ENCODE results near the gene RTN4. TPM values are rescaled to one million over a fixed set of nuclear protein-coding genes. Genes with fewer than 3 reads are reported as not detected.

The RTN4 gene
- total RNA-seq, 1 experiment from 2014 or later = 342 TPM

GRCh38 chr2:54925022-54925421, 125.2 kb downstream of the RTN4 start:
- ChIA-PET CTCF (no interaction called here), POLR2A (ENCODE audit: unreplicated experiment) (no interaction called here)
- TF ChIP-seq CTCF (conservative IDR thresholded peaks at IDR 0.05) (no peak), EZH2 (IDR thresholded peaks at IDR 0.05; ENCODE audit: low read depth) (no peak)

GRCh38 chr2:54924121-54924520, 126.1 kb downstream of the RTN4 start:
- intact Hi-C loops (cut with micrococcal nuclease; ENCODE audit: unreplicated experiment) = no loop called here
- peaks cover 11% of the 10 kb centered on the region; the same call in 1 of the 2 replicates for H3K36me3 ChIP-seq (ENCODE audit: low read depth)
- no peak overlapping the region for H3K4me2 ChIP-seq
- ChIA-PET POLR2A (ENCODE audit: unreplicated experiment) (interaction anchor here (0.7 kb wide), 1 partner anchor 55 kb away, joined by 4 read pairs; no protein-coding TSS in a partner anchor), CTCF (no interaction called here)
- H3K4me3 ChIP-seq = no peak overlapping the region
- H3F3A ChIP-seq (ENCODE audit: insufficient read depth, low read depth) = no peaks in the 10 kb centered on the region
- no peaks in the 10 kb centered on the region for H3K79me2 ChIP-seq (ENCODE audit: low read depth)
- TF ChIP-seq EZH2 (IDR thresholded peaks at IDR 0.05; ENCODE audit: low read depth) (no peak), CTCF (conservative IDR thresholded peaks at IDR 0.05) (no peak)
- H2AFZ ChIP-seq = no peak overlapping the region
- no peak for DNase-seq
- no peaks in the 10 kb centered on the region for H3K4me1 ChIP-seq (replicated peaks; ENCODE audit: insufficient read depth)
- no peak overlapping the region for H3K27ac ChIP-seq
- H4K20me1 ChIP-seq (ENCODE audit: insufficient read depth) = no peaks in the 10 kb centered on the region
- H3K27me3 ChIP-seq (ENCODE audit: insufficient read depth, low read depth) = no peaks in the 10 kb centered on the region
- H3K9me3 ChIP-seq (ENCODE audit: insufficient read depth, low read depth) = peaks cover 8% of the 10 kb centered on the region; the same call in 1 of the 2 replicates
- no peaks in the 10 kb centered on the region for H3K9me2 ChIP-seq (ENCODE audit: insufficient read depth)
- no TSS peak for BruUV-seq (replicated peaks)

More at GRCh38 chr2:54925022-54925421, 125.2 kb downstream of the RTN4 start:
- Histone ChIP-seq H3K4me2 (no peak overlapping the region), H3K9me2 (ENCODE audit: insufficient read depth) (no peaks in the 10 kb centered on the region), H4K20me1 (ENCODE audit: insufficient read depth) (no peaks in the 10 kb centered on the region), H3K4me3 (no peak overlapping the region), H3K27me3 (ENCODE audit: insufficient read depth, low read depth) (no peaks in the 10 kb centered on the region), H3K27ac (no peak overlapping the region), H3K36me3 (ENCODE audit: low read depth) (peaks cover 11% of the 10 kb centered on the region; the same call in 1 of the 2 replicates), H3K4me1 (replicated peaks; ENCODE audit: insufficient read depth) (no peaks in the 10 kb centered on the region), H3K79me2 (ENCODE audit: low read depth) (no peaks in the 10 kb centered on the region), H3K9me3 (ENCODE audit: insufficient read depth, low read depth) (peaks cover 8% of the 10 kb centered on the region; the same call in 1 of the 2 replicates), H3F3A (ENCODE audit: insufficient read depth, low read depth) (no peaks in the 10 kb centered on the region), H2AFZ (no peak overlapping the region)
- intact Hi-C loops (cut with micrococcal nuclease; ENCODE audit: unreplicated experiment) = no loop called here
- DNase-seq = no peak
- no TSS peak for BruUV-seq (replicated peaks)

Other genes with a start within 250 kb of the RTN4 start
- gene CLHC1, start 181.8 kb upstream of the RTN4 start, total RNA-seq (2021) = 20.5 and 27.1 TPM in 2 replicates
- gene RPS27A, start 182.2 kb upstream of the RTN4 start, total RNA-seq (2021) = 1,269 and 1,616 TPM in 2 replicates
- gene MTIF2, start 218.8 kb upstream of the RTN4 start, total RNA-seq (2021) = 44.6 and 52.0 TPM in 2 replicates

Data from PC-9 (cell line).